ENCODE data around the gene MED25.

Gene MED25

DNA sequence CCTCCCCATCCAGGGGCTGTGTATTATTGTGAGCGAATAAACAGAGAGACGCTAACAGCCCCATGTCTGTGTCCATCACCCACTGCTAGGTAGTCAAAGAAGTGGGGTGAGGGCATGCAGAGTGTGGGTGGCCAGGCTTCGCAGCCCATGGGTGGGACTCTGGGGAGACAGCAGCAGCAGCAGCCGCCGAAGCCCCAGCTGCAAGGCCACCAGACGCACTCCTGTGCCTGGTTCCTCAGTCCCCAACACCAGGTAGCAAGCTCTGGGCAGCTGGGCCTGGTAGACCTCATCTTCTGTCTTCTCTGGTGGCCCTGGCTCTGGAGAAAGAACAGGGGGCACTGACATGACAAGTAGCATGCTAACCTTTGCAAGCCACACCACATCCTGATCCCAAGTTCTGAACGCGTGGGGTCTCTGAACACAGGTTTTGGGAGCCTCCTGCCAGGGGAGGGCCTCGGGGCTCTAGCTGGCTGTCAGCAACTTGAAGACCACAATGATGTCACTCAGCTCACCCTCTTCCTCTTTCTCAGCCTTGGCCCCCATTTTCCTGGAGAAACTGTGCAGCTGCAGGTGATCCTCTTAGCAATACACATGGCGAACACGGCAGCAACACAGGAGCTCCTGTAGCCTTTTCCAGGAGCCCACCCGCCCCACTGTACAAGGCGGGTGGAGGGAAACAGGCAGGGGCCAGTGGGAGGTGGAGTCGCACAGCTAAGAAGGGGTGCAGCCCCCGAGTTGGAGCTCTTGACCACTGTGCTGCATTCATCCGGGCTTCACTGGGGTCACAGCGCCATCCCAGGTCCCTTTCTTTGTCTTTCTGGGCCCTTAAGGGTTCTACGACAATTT, 10.8 kb upstream of the MED25 start:
- H3K27me3 ChIP-seq (ENCODE audit: insufficient read depth, low read length, poor library complexity, severe bottlenecking): no peaks in the 10 kb centered on the region
- H3K4me3 ChIP-seq (ENCODE audit: low read length, poor library complexity, severe bottlenecking): no peak overlapping the region
- H2AFZ ChIP-seq (ENCODE audit: low read length): no peak overlapping the region
- no peaks in the 10 kb centered on the region for H4K20me1 ChIP-seq (ENCODE audit: insufficient read depth, low read length, poor library complexity, severe bottlenecking)
- no peak overlapping the region for H3K4me2 ChIP-seq (ENCODE audit: low read depth, low read length, poor library complexity, severe bottlenecking)
- peaks cover 22% of the 10 kb centered on the region; the same call in 1 of the 2 replicates for H3K36me3 ChIP-seq (ENCODE audit: insufficient read depth, low read length)
- H3K4me1 ChIP-seq (ENCODE audit: insufficient read depth, low read length, poor library complexity, severe bottlenecking): peaks cover 4% of the 10 kb centered on the region
- no peaks in the 10 kb centered on the region for H3K9me2 ChIP-seq (replicated peaks; ENCODE audit: low read depth, low read length)
- no peaks in the 10 kb centered on the region for H3K79me2 ChIP-seq (ENCODE audit: insufficient read depth, low read length)
- no peaks in the 10 kb centered on the region for H3F3A ChIP-seq (ENCODE audit: low read depth)
- no peak overlapping the region for H3K9ac ChIP-seq (ENCODE audit: low read depth, low read length, poor library complexity, severe bottlenecking)
- TF ChIP-seq CTCF (conservative IDR thresholded peaks at IDR 0.05; ENCODE audit: low read length): no peak
- H3K9me3 ChIP-seq (ENCODE audit: insufficient read depth, low read depth, low read length): no peaks in the 10 kb centered on the region

GRCh38 chr19:49807904-49808675, 10.0 kb upstream of the MED25 start:
- H2AFZ ChIP-seq (ENCODE audit: low read length): no peak overlapping the region
- no peaks in the 10 kb centered on the region for H4K20me1 ChIP-seq (ENCODE audit: insufficient read depth, low read length, poor library complexity, severe bottlenecking)
- no peaks in the 10 kb centered on the region for H3K27me3 ChIP-seq (ENCODE audit: insufficient read depth, low read length, poor library complexity, severe bottlenecking)
- no peak overlapping the region for H3K4me3 ChIP-seq (ENCODE audit: low read length, poor library complexity, severe bottlenecking)
- no peaks in the 10 kb centered on the region for H3K9me2 ChIP-seq (replicated peaks; ENCODE audit: low read depth, low read length)
- H3K79me2 ChIP-seq (ENCODE audit: insufficient read depth, low read length): no peaks in the 10 kb centered on the region
- peaks cover 9% of the 10 kb centered on the region for H3K4me1 ChIP-seq (ENCODE audit: insufficient read depth, low read length, poor library complexity, severe bottlenecking)
- TF ChIP-seq CTCF (conservative IDR thresholded peaks at IDR 0.05; ENCODE audit: low read length) (no peak), EZH2phosphoT487 (IDR thresholded peaks at IDR 0.05; ENCODE audit: borderline replicate concordance) (no peak)
- no peaks in the 10 kb centered on the region for H3F3A ChIP-seq (ENCODE audit: low read depth)
- H3K9ac ChIP-seq (ENCODE audit: low read depth, low read length, poor library complexity, severe bottlenecking): no peak overlapping the region
- no peak overlapping the region for H3K4me2 ChIP-seq (ENCODE audit: low read depth, low read length, poor library complexity, severe bottlenecking)
- H3K36me3 ChIP-seq (ENCODE audit: insufficient read depth, low read length): peaks cover 16% of the 10 kb centered on the region; the same call in 1 of the 2 replicates
- no peaks in the 10 kb centered on the region for H3K9me3 ChIP-seq (ENCODE audit: insufficient read depth, low read depth, low read length)

GRCh38 chr19:49808711-49809159, 9.4 kb upstream of the MED25 start:
- no peaks in the 10 kb centered on the region for H3K27me3 ChIP-seq (ENCODE audit: insufficient read depth, low read length, poor library complexity, severe bottlenecking)

More at GRCh38 chr19:49808711-49809159, 9.4 kb upstream of the MED25 start:
- no peak for TF ChIP-seq CTCF (conservative IDR thresholded peaks at IDR 0.05; ENCODE audit: low read length)
- TF ChIP-seq EZH2phosphoT487 (IDR thresholded peaks at IDR 0.05; ENCODE audit: borderline replicate concordance): no peak
- Histone ChIP-seq H2AFZ (ENCODE audit: low read length) (no peak overlapping the region), H3K4me1 (ENCODE audit: insufficient read depth, low read length, poor library complexity, severe bottlenecking) (peaks cover 9% of the 10 kb centered on the region), H3K4me2 (ENCODE audit: low read depth, low read length, poor library complexity, severe bottlenecking) (no peak overlapping the region), H3K9ac (ENCODE audit: low read depth, low read length, poor library complexity, severe bottlenecking) (no peak overlapping the region), H3K9me2 (replicated peaks; ENCODE audit: low read depth, low read length) (no peaks in the 10 kb centered on the region), H3K36me3 (ENCODE audit: insufficient read depth, low read length) (peaks cover 9% of the 10 kb centered on the region; the same call in 1 of the 2 replicates), H4K20me1 (ENCODE audit: insufficient read depth, low read length, poor library complexity, severe bottlenecking) (no peaks in the 10 kb centered on the region), H3F3A (ENCODE audit: low read depth) (no peaks in the 10 kb centered on the region), H3K9me3 (ENCODE audit: insufficient read depth, low read depth, low read length) (no peaks in the 10 kb centered on the region), H3K79me2 (ENCODE audit: insufficient read depth, low read length) (no peaks in the 10 kb centered on the region), H3K4me3 (ENCODE audit: low read length, poor library complexity, severe bottlenecking) (no peak overlapping the region)

All from Loucy (cell line).